Mesothelial cell of epicardium (in vitro differentiated cells): ENCODE measurements around the gene CHL1. TPM values are rescaled to one million over a fixed set of nuclear protein-coding genes. Genes with fewer than 3 reads are reported as not detected.
A peak's percentile ranks its signal among the peaks of the same experiment; 100 is the strongest.

Experiments
- DNase-seq, 2 experiments: peaks; one replicate each; pipeline ENCODE4 v3.0.0; 2021; ENCODE audit warnings: low spot score in 2 of 2; ENCODE audit not compliant: unreplicated experiment in 2 of 2
- H3K27ac Mint-ChIP-seq: 2 replicates; pipeline ENCODE4 v1.8.0; 2021; ENCODE audit warnings: mixed read lengths
- H3K27me3 Mint-ChIP-seq: 2 replicates; pipeline ENCODE4 v1.8.0; 2021; ENCODE audit warnings: low read depth, mixed read lengths
- H3K36me3 Mint-ChIP-seq: 2 replicates; pipeline ENCODE4 v1.8.0; 2021; ENCODE audit warnings: mixed read lengths
- H3K4me1 Mint-ChIP-seq: 2 replicates; pipeline ENCODE4 v1.8.0; 2021; ENCODE audit warnings: mixed read lengths
- H3K4me3 Mint-ChIP-seq: 2 replicates; pipeline ENCODE4 v1.8.0; 2021; ENCODE audit warnings: mild to moderate bottlenecking, moderate library complexity, mixed read lengths
- H3K9me3 Mint-ChIP-seq: 2 replicates; pipeline ENCODE4 v1.8.0; 2021; ENCODE audit warnings: mixed read lengths
- total RNA-seq: library from RNA; stranded (reverse); gene quantifications from 3 replicates; pipeline ENCODE4 v1.2.1, GENCODE V29; 2021
- TF ChIP-seq, protein P1 (sequence below): fragments of 200-600 bp; sonication (generic); IDR thresholded peaks from one replicate; pipeline ENCODE4 v1.5.0; 2021; ENCODE audit warnings: antibody characterized with exemption; ENCODE audit not compliant: unreplicated experiment

Gene CHL1, protein sequence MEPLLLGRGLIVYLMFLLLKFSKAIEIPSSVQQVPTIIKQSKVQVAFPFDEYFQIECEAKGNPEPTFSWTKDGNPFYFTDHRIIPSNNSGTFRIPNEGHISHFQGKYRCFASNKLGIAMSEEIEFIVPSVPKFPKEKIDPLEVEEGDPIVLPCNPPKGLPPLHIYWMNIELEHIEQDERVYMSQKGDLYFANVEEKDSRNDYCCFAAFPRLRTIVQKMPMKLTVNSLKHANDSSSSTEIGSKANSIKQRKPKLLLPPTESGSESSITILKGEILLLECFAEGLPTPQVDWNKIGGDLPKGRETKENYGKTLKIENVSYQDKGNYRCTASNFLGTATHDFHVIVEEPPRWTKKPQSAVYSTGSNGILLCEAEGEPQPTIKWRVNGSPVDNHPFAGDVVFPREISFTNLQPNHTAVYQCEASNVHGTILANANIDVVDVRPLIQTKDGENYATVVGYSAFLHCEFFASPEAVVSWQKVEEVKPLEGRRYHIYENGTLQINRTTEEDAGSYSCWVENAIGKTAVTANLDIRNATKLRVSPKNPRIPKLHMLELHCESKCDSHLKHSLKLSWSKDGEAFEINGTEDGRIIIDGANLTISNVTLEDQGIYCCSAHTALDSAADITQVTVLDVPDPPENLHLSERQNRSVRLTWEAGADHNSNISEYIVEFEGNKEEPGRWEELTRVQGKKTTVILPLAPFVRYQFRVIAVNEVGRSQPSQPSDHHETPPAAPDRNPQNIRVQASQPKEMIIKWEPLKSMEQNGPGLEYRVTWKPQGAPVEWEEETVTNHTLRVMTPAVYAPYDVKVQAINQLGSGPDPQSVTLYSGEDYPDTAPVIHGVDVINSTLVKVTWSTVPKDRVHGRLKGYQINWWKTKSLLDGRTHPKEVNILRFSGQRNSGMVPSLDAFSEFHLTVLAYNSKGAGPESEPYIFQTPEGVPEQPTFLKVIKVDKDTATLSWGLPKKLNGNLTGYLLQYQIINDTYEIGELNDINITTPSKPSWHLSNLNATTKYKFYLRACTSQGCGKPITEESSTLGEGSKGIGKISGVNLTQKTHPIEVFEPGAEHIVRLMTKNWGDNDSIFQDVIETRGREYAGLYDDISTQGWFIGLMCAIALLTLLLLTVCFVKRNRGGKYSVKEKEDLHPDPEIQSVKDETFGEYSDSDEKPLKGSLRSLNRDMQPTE (N-terminal part only)
- total RNA-seq = not detected in 3 replicates

- peak; percentile 19 to 51 for DNase-seq
- peaks cover 90% of the 10 kb centered on the region for H3K27me3 Mint-ChIP-seq
- peaks cover 7% of the 10 kb centered on the region for H3K4me1 Mint-ChIP-seq
- peak within 1 kb of the TSS; percentile 68 for H3K4me3 Mint-ChIP-seq
- H3K9me3 Mint-ChIP-seq = no peaks in the 10 kb centered on the region
- TF ChIP-seq, protein P1, sequence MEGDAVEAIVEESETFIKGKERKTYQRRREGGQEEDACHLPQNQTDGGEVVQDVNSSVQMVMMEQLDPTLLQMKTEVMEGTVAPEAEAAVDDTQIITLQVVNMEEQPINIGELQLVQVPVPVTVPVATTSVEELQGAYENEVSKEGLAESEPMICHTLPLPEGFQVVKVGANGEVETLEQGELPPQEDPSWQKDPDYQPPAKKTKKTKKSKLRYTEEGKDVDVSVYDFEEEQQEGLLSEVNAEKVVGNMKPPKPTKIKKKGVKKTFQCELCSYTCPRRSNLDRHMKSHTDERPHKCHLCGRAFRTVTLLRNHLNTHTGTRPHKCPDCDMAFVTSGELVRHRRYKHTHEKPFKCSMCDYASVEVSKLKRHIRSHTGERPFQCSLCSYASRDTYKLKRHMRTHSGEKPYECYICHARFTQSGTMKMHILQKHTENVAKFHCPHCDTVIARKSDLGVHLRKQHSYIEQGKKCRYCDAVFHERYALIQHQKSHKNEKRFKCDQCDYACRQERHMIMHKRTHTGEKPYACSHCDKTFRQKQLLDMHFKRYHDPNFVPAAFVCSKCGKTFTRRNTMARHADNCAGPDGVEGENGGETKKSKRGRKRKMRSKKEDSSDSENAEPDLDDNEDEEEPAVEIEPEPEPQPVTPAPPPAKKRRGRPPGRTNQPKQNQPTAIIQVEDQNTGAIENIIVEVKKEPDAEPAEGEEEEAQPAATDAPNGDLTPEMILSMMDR = no peak
- H3K27ac Mint-ChIP-seq = no peak within 1 kb of the TSS
- no peaks in the 10 kb centered on the region for H3K36me3 Mint-ChIP-seq
Observed at GRCh38 chr3:196311-197148, at the start of gene CHL1. CHL1 (plus strand) TSS chr3:196763; CDS start chr3:319777, 123,014 bp downstream.

DNA sequence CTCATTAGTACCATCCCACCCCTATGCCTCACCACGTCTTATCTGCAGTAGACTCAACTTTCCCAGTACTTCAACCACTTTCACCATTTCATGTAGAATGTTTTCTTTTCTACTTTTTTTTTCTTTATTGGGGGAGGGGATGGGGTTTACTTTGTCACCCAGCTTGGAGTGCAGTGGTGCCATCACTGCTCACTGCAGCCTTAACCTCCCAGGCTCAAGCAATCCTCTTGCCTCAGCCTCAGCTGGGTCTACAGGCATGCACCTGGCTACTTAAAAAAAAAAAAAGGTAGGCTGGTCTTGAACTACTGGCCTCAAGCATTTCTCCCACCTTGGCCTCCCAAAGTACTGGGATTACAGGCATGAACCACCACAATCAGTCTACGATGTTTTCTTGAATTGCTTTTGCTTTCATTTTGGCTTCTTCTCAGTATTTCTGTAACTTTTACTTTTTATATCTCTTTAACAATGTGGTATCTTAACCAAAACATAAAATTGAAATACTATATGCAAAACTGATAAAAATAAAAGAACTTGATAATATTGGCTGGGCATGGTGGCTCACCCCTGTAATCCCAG lies 44.9 kb upstream of the CHL1 start:
- DNase-seq = no peak
- no peaks in the 10 kb centered on the region for H3K36me3 Mint-ChIP-seq
- H3K4me3 Mint-ChIP-seq = no peak overlapping the region
- H3K4me1 Mint-ChIP-seq = no peaks in the 10 kb centered on the region
- H3K27ac Mint-ChIP-seq = no peak overlapping the region
- TF ChIP-seq, protein P1 = no peak
- H3K9me3 Mint-ChIP-seq = no peaks in the 10 kb centered on the region
- H3K27me3 Mint-ChIP-seq = peaks cover 30% of the 10 kb centered on the region

- DNase-seq = no peak
- H3K4me1 Mint-ChIP-seq = no peaks in the 10 kb centered on the region
- H3K36me3 Mint-ChIP-seq = no peaks in the 10 kb centered on the region
- H3K9me3 Mint-ChIP-seq = no peaks in the 10 kb centered on the region
- H3K27ac Mint-ChIP-seq = no peak overlapping the region
- TF ChIP-seq, protein P1 = no peak
- H3K27me3 Mint-ChIP-seq = peaks cover 47% of the 10 kb centered on the region
- H3K4me3 Mint-ChIP-seq = no peak overlapping the region
Observed at GRCh38 chr3:159974-160373, 36.6 kb upstream of the CHL1 start.

DNA sequence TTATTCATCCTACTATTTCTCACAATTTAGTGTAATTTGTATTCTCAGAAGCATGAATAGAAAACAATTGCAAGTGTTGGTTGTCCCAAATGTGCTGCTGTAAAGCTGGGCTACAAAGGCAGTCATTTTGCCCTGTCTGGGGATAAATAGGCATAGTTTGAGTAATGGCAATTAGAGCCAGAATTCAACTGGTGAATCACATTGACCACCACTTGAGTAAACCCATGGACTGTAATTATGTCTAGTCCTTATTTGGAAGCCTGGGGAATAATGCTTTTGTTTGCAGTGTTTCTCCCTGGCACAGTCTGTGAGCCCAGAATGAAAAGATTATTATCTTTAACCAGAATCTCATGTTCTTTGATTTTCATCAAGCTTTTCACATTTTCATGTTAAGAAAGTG lies 30.5 kb upstream of the CHL1 start:
- Mint-ChIP-seq H3K9me3 (no peaks in the 10 kb centered on the region), H3K27ac (no peak overlapping the region), H3K27me3 (peaks cover 49% of the 10 kb centered on the region), H3K36me3 (no peaks in the 10 kb centered on the region), H3K4me1 (no peaks in the 10 kb centered on the region), H3K4me3 (no peak overlapping the region)
- DNase-seq = no peak
- TF ChIP-seq, protein P1 = no peak
